ES-I3 (cell line): ENCODE results near the gene TAX1BP3.

ENCODE experiments used
- H3K36me3 ChIP-seq: 2 replicates; pipeline ENCODE4 v1.6.1; 2013; ENCODE audit warnings: mild to moderate bottlenecking, low read length, control low read depth, moderate library complexity; ENCODE audit not compliant: insufficient read depth
- H3K4me1 ChIP-seq: 2 replicates; pipeline ENCODE4 v1.6.1; 2013; ENCODE audit warnings: mild to moderate bottlenecking, control low read depth, low read length; ENCODE audit not compliant: insufficient read depth
- H3K9ac ChIP-seq: 2 replicates; pipeline ENCODE4 v1.6.1; 2013; ENCODE audit warnings: low read depth, mild to moderate bottlenecking, low read length, moderate library complexity
- H3K9me3 ChIP-seq: 2 replicates; pipeline ENCODE4 v1.6.1; 2013; ENCODE audit warnings: mild to moderate bottlenecking, low read length, moderate library complexity; ENCODE audit not compliant: control insufficient read depth, insufficient read depth

Gene TAX1BP3

DNA sequence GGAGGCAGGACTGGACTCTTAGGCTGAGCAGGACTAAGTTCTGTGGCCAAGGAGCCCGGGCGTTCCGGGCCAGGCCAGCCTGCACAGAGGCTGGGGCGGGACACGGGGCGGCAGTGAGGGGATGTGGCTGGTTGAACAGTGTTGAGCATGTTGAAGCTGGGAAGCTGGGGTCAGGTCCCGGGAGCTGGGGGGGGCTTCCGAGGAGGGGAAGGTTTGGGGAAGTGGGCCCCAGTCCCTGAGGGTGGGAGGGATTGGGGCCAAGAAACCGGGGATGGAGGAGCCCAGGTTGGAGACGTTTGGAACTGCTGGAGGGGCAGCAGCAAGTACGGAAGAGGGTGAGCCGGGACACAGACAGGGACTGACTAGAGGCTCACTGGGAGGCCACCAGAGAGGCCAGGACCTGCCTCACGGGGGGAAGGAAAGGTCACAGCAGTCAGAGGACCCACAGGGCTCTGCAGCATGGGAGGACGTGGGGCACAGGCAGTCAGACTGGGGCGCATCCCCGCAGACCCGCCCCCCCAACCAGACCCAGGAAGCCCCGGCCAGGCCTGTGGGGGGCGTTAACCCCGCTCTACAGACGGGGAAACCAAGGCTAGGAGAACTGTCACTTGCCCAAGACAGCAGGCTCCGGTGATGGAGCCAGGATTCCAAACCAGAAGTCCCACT is 9.5 kb downstream of the TAX1BP3 start:
- H3K4me1 ChIP-seq, result no peaks in the 10 kb centered on the region; the same call in 1 of the 2 replicates
- no peaks in the 10 kb centered on the region for H3K9me3 ChIP-seq
- no peaks in the 10 kb centered on the region; the same call in 1 of the 2 replicates for H3K36me3 ChIP-seq
- H3K9ac ChIP-seq, result no peak overlapping the region

DNA sequence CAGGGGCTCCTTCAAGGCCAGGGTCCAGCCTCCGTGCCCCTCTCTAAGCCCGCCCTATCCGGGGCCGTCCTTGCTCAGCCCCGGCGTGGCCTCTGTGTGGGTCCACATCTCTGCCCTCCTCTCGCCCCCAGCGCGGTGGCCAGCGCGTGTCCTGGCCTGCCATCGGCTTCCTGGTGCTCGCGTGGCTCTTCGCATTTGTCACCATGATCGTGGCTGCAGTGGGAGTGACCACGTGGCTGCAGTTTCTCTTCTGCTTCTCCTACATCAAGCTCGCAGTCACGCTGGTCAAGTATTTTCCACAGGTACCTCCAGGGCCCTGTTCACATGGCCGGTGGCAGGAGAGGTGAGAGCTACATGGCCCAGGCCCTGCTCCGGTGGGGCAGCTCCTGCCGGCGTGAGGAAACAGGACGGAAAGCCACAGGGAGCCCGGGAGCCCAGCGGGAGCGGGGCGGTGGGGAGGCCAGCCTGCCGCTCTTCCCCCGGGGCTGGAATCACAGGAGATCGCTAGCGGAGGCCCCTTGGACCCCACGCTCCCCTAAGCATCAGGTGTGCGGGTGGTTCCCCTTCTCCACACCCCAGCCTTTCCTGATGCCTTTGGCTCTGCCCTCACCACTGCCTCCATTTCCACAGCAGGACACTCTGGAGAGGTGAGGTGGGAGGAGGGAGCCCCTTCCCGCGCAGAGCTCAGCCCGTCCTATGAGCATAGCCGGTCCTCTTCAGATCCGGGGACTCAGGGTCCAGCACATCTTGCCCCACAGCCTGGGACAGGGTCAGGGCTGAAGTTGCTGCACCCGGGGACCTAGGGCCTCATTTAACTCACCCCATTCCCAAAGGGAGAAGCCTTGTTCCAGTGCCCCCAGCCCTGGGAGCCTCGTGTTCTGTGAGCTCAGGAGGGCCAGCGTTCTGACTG is 10.2 kb downstream of the TAX1BP3 start:
- no peak overlapping the region for H3K9ac ChIP-seq
- H3K36me3 ChIP-seq, result no peaks in the 10 kb centered on the region; the same call in 1 of the 2 replicates
- H3K9me3 ChIP-seq, result no peaks in the 10 kb centered on the region
- H3K4me1 ChIP-seq, result no peaks in the 10 kb centered on the region; the same call in 1 of the 2 replicates

DNA sequence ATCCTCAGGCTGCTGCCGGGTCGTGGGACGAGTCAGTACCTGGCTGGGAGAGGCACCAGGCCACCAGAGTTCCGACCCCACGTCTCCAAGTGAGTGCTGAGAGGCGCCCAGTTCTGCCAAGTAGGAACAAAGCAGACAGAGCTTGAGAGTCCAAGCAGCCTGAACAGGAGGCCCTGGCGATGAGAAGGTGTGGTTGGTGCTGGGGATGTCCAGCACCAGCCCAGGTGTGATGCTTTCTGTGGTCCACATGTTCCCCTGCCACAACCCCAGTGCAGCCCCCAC is 10.8 kb downstream of the TAX1BP3 start:
- no peaks in the 10 kb centered on the region; the same call in 1 of the 2 replicates for H3K4me1 ChIP-seq
- no peaks in the 10 kb centered on the region for H3K9me3 ChIP-seq
- H3K36me3 ChIP-seq, result no peaks in the 10 kb centered on the region; the same call in 1 of the 2 replicates
- H3K9ac ChIP-seq, result no peak overlapping the region

DNA sequence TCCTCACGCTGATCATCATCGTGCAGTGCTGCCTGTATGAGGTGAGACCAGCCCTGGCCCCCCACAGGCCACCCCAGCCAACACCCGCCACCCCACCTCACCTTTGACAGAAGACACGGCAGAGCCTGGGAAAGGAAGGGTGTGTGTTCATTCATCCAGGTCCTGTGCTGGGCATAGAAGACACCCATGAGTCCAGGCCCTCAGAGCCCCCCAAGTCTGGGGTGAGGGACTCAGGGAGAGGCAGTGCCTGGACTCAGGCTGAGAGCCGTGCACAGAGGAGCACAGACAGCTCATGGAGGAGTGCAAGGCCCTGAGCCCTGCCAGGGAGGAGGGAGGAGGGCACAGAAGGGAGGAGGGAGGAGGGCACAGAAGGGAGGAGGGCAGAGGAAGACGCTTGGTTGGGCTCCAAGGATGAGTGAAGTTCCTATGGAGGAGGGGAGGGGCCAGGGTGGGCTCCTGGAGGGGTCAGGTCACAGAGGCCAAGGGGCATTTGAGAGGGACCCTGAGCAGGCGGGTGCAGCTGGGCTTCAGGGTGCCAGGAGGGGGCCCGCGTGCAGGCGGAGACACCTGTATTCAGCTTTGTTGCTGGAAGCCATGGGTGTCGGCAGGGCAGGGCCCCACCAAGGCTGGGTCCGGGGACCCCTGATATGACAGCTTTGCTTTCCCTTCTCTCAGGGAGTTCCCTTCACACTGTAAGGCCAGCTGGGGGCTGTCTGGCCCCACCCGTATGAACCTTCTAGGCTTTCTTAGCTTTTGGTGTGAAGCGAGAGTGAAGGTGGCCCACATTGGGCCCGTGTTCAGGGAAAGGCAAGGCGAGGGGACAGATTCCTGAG is 11.4 kb downstream of the TAX1BP3 start:
- no peaks in the 10 kb centered on the region; the same call in 1 of the 2 replicates for H3K36me3 ChIP-seq
- H3K9me3 ChIP-seq, result no peaks in the 10 kb centered on the region
- H3K4me1 ChIP-seq, result no peaks in the 10 kb centered on the region; the same call in 1 of the 2 replicates
- H3K9ac ChIP-seq, result no peak overlapping the region

DNA sequence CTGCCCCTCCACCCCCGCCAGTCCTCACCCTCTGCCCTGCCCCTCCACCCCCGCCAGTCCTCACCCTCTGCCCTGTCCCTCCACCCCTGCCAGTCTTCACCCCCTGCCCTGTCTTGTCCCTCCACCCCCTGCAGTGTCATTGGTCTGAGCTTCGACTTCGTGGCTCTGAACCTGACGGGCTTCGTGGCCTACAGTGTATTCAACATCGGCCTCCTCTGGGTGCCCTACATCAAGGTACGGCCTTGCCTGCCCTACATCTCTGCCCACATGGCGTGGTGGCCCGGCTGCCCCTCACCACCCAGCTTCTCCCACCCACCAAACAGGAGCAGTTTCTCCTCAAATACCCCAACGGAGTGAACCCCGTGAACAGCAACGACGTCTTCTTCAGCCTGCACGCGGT is 12.0 kb downstream of the TAX1BP3 start:
- no peaks in the 10 kb centered on the region; the same call in 1 of the 2 replicates for H3K36me3 ChIP-seq
- no peaks in the 10 kb centered on the region for H3K9me3 ChIP-seq
- no peaks in the 10 kb centered on the region; the same call in 1 of the 2 replicates for H3K4me1 ChIP-seq
- no peak overlapping the region for H3K9ac ChIP-seq

DNA sequence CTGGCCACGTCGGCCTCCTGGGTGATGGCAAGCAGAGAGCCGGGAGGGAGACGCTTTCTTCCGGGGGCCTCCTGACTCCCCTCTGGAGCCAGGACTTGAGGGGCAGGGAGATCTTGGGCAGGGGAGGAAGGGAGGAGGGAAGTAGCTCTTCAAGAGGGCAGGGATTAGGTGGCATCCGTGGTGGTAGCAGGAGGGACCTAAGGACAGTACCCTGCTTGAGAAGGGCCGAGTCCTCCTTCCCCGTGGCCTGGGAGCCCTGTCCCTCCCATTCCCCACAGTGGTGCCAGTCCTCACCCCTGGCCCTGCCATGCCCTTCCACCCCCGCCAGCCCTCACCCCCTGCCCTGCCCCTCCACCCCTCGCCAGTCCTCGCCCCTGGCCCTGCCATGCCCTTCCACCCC is 12.6 kb downstream of the TAX1BP3 start:
- Histone ChIP-seq H3K36me3 (no peaks in the 10 kb centered on the region), H3K9ac (no peak overlapping the region), H3K4me1 (no peaks in the 10 kb centered on the region; the same call in 1 of the 2 replicates), H3K9me3 (no peaks in the 10 kb centered on the region)

DNA sequence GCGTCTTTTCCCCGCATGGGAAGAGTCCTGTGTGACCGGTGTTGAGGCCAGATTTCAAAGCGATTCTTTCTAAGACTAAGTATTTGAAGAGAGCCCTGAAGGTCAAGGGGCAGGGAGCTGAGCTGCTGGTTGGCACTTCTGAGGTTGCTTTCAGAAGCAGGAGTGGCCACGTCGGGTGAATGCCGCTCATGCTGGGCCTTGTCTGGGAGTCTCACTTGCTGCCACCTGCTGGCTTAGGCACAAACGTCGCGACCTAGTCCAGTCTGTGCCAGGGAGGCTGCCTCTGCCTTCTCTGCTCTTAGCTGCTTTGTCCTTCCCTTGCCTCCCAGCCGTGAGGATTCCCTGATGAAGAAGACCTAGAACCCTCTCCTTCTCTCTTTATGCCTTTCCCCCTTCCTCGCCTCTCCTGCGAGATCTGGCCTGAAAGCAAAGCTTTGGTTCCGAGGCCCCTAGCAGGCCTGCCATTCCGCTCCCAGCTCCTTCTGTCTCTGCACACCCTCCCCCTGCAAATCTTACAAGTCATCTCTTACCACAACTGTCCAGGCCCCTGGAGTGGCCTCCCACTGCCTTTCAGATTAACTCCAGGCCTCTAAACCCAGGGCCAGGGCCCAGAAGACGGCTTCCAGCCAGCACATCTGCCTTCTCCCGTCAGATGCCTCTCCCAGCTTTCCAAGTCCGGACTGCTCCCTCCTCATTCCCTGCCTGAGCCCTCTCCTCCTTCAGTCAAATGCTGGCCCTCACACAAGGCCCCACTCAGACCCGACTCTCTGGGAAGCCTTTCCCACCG is 20.4 kb downstream of the TAX1BP3 start:
- H3K9ac ChIP-seq, result no peak overlapping the region
- H3K4me1 ChIP-seq, result no peaks in the 10 kb centered on the region
- H3K36me3 ChIP-seq, result no peaks in the 10 kb centered on the region; the same call in 1 of the 2 replicates
- H3K9me3 ChIP-seq, result no peaks in the 10 kb centered on the region

DNA sequence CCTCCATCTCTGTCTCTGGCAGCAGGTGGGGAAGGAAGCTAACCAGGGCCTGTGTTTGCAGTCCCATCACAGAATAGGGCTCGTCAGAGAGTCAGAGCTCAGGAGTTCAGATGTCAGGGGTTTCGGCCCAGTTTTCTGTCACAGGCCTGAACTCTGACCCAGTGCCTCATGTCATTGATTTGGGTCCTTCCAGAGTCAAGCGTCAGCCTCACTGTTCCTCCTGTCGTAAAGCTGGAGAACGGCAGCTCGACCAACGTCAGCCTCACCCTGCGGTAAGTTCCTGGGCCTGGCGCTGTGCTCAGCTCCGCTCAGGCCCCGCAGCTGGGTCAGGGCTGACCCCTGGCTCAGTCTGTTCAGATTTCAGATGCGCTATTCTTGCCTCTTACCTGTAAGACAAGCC is 21.1 kb downstream of the TAX1BP3 start:
- H3K9me3 ChIP-seq, result no peaks in the 10 kb centered on the region
- H3K36me3 ChIP-seq, result peaks cover 4% of the 10 kb centered on the region
- H3K9ac ChIP-seq, result no peak overlapping the region; the same call in 1 of the 2 replicates
- no peaks in the 10 kb centered on the region for H3K4me1 ChIP-seq

DNA sequence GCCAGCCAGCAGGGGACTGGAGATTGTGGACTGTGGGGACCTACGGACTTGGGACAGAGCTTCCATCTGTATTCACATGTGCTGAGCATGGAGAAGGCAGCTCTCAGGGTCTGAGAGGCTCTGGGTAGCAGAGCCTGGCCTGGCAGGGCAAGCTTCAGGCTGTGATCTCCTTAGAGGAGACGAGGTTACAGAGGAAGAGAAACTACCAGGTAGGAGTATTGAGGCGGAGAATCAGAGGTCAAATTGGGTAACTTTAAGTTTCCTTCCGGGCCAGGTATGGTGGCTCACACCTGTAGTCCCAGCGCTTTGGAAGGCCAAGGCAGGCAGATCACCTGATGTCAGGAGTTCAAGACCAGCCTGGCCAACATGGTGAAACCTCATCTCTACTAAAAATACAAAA is 23.1 kb downstream of the TAX1BP3 start:
- no peak overlapping the region for H3K9ac ChIP-seq
- H3K4me1 ChIP-seq, result no peaks in the 10 kb centered on the region; the same call in 1 of the 2 replicates

DNA sequence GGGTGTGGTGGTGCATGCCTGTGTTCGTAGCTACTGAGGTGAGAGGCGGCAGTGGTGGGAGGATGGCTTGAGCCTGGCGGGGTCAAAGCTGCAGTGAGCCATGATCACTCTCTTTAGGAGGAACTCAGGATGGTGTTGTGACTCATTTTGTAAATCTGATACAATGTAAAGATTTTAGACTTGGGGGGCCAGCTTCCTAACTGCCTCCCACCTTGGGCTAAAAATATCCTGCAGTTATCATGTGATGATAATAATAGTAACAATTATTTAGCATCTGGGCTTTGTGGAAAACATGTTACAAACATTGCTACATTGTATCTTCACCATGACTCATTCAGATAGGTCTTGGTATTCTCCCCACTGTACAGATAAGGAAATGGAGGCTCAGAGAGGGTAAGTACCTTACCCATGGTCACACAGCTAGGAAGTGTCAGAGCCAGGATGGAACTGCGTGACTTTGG is 24.5 kb downstream of the TAX1BP3 start:
- Histone ChIP-seq H3K9me3 (no peaks in the 10 kb centered on the region), H3K36me3 (peaks cover 4% of the 10 kb centered on the region), H3K4me1 (no peaks in the 10 kb centered on the region; the same call in 1 of the 2 replicates), H3K9ac (no peak overlapping the region)

More for the DNA sequence above, 23.1 kb downstream of the TAX1BP3 start:
- Histone ChIP-seq H3K36me3 (peaks cover 4% of the 10 kb centered on the region), H3K9me3 (no peaks in the 10 kb centered on the region)

DNA sequence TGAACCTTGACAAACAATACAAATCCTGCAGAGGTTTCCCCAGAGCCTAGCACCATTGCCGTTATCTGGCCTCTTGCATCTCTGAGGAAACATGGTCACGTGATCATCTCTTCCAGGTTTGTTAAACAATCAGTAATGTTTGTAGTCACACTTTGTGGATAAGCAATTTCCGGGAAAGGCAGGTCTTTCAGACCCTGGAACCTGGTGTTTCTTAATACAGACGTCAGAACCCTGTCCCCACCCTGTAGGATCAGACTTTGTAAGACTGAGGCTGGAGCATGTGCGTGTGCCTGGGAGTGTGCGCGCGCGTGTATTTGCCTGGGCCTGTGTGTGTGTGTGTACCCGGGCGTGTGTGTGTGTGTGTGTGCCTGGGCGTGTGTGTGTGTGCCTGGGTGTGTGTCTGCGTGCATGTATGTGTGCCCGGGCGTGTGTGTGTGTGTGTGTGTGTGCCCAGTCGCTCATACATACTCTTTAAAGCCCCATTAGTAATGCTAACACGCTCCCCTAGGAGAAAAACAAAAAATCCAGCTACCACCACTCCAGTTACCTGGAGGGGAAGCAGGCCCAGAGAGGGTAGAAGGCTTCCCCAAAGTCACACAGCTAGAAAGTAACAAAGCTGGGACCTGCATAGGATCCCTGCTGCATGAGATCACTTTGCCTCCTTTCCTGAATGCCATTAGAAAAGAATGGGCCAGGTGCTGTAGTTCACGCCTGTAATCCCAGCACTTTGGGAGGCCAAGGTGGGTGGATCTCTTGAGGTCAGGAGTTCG is 26.5 kb downstream of the TAX1BP3 start:
- Histone ChIP-seq H3K36me3 (peaks cover 4% of the 10 kb centered on the region), H3K4me1 (no peaks in the 10 kb centered on the region; the same call in 1 of the 2 replicates), H3K9me3 (no peaks in the 10 kb centered on the region), H3K9ac (no peak overlapping the region)

DNA sequence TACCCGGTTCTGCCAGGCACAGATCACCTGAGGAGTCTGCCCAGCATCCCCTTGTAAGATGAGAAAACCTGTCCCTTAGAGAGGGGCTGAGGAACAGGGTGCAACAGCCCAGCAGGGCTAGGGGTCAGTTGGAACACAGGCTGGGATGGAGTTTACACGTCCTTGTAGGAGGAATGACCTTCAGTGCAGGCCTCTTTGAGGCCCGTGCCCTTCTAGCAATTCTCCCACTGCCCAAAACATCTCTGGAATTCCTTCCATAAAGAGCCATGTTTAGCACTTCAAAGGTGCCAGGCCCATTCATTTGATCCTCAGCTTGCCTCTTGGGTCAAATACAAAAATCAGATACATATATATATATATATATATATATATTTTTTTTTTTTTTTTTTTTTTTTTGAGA is 27.4 kb downstream of the TAX1BP3 start:
- no peaks in the 10 kb centered on the region; the same call in 1 of the 2 replicates for H3K4me1 ChIP-seq
- H3K9ac ChIP-seq, result no peak overlapping the region
- no peaks in the 10 kb centered on the region for H3K9me3 ChIP-seq
- peaks cover 4% of the 10 kb centered on the region for H3K36me3 ChIP-seq
